NB4 (cell line): ENCODE measurements around the gene IL10RB.

ENCODE experiments used
- CTCF ChIP-seq: IDR thresholded peaks from one replicate; pipeline ENCODE4 v1.5.1; 2012; ENCODE audit warnings: low read depth, low read length
- POLR2A ChIP-seq: IDR thresholded peaks from 2 replicates; pipeline ENCODE4 v1.6.1; 2011; ENCODE audit warnings: mild to moderate bottlenecking; ENCODE audit not compliant: insufficient read length; ENCODE audit errors: extremely low read depth

GRCh38 chr21:33228455-33228854 lies 37.7 kb upstream of the IL10RB start:
- no peak for TF ChIP-seq POLR2A
- no peak for TF ChIP-seq CTCF
